ENCODE results near the gene UBC.
"Not testable (repeated sequence)": the region's sequence is repeated elsewhere in the genome, so short reads cannot be mapped to it uniquely, and the experiment has no call there.

Gene UBC

GRCh38 chr12:124930586-124930985, 16.1 kb upstream of the UBC start:
- DNase-seq: no peak

- DNase-seq: no peak
These were observed 15.4 kb upstream of the UBC start for GRCh38 chr12:124929649-124930419.

GRCh38 chr12:124928912-124929530, 14.6 kb upstream of the UBC start:
- no peak for DNase-seq

- DNase-seq: no peak
These were observed 13.9 kb upstream of the UBC start for GRCh38 chr12:124928095-124928911.

- no peak for DNase-seq
These were observed 13.0 kb upstream of the UBC start for GRCh38 chr12:124927201-124928094.

GRCh38 chr12:124925782-124926181, 11.3 kb upstream of the UBC start:
- not testable (repeated sequence) for DNase-seq

GRCh38 chr12:124925117-124925516, 10.7 kb upstream of the UBC start:
- no peak for DNase-seq

GRCh38 chr12:124923905-124924734, 9.7 kb upstream of the UBC start:
- no peak for DNase-seq

- DNase-seq: no peak
These were observed 7.0 kb upstream of the UBC start for GRCh38 chr12:124921200-124922031.

GRCh38 chr12:124920353-124920935, 6.0 kb upstream of the UBC start:
- no peak for DNase-seq

GRCh38 chr12:124919521-124920352, 5.3 kb upstream of the UBC start:
- DNase-seq: no peak

GRCh38 chr12:124918622-124918988, 4.2 kb upstream of the UBC start:
- DNase-seq: not testable (repeated sequence)

GRCh38 chr12:124917841-124918621, 3.6 kb upstream of the UBC start:
- no peak for DNase-seq

GRCh38 chr12:124917135-124917840, 2.8 kb upstream of the UBC start:
- no peak for DNase-seq

GRCh38 chr12:124916374-124917134, 2.1 kb upstream of the UBC start:
- DNase-seq: no peak

GRCh38 chr12:124915239-124916236, 1.1 kb upstream of the UBC start:
- no peak for DNase-seq
